HL-60 (cell line): ENCODE measurements around the gene LRFN2.

Experiments used
- DNase-seq, 2 experiments: peaks; one replicate each; pipeline ENCODE4 v3.0.0-alpha.2; 2010 to 2020; ENCODE audit warnings: low read depth in 1 of 2, low spot score in 1 of 2
- H3K27ac ChIP-seq: fragments of 250-450 bp; sonication (Bioruptor Pico); replicated peaks from 2 replicates; pipeline ENCODE4 v1.5.1; 2020; ENCODE audit warnings: mild to moderate bottlenecking, moderate library complexity
- H3K27me3 ChIP-seq: fragments of 250-450 bp; sonication (Bioruptor Pico); 2 replicates; pipeline ENCODE4 v1.5.1; 2021; ENCODE audit warnings: mild to moderate bottlenecking, moderate library complexity; ENCODE audit not compliant: insufficient read depth, poor library complexity, severe bottlenecking
- H3K4me3 ChIP-seq: replicated peaks from 2 replicates; pipeline ENCODE4 v1.5.1; 2011; ENCODE audit warnings: mild to moderate bottlenecking, control low read depth, low read length; ENCODE audit not compliant: insufficient read depth
- CTCF ChIP-seq: IDR thresholded peaks from one replicate; pipeline ENCODE4 v1.5.1; 2011; ENCODE audit warnings: low read length, control low read depth, inconsistent platforms; ENCODE audit not compliant: insufficient read depth
- GABPA ChIP-seq: IDR thresholded peaks from 2 replicates; pipeline ENCODE4 v1.6.1; 2012; ENCODE audit warnings: low read depth
- POLR2AphosphoS5 ChIP-seq: IDR thresholded peaks from 2 replicates; pipeline ENCODE4 v1.6.1; 2012; ENCODE audit warnings: low read depth
- REST ChIP-seq: IDR thresholded peaks from 2 replicates; pipeline ENCODE4 v1.6.1; 2012; ENCODE audit warnings: low read depth; ENCODE audit not compliant: insufficient replicate concordance
- SPI1 ChIP-seq: IDR thresholded peaks from 2 replicates; pipeline ENCODE4 v1.6.1; 2012; ENCODE audit warnings: low read depth, mild to moderate bottlenecking, borderline replicate concordance

Gene LRFN2

GRCh38 chr6:40537446-40537845, 49.7 kb downstream of the LRFN2 start:
- no peak for DNase-seq
- H3K27ac ChIP-seq, result no peak overlapping the region
- TF ChIP-seq GABPA (no peak), SPI1 (no peak), REST (no peak), POLR2AphosphoS5 (no peak), CTCF (no peak)
- no peaks in the 10 kb centered on the region for H3K27me3 ChIP-seq
- H3K4me3 ChIP-seq, result no peak overlapping the region

GRCh38 chr6:40536442-40536841, 50.7 kb downstream of the LRFN2 start:
- Histone ChIP-seq H3K27ac (no peak overlapping the region), H3K4me3 (no peak overlapping the region), H3K27me3 (no peaks in the 10 kb centered on the region)
- TF ChIP-seq GABPA, result no peak
- TF ChIP-seq SPI1, result no peak
- no peak for TF ChIP-seq CTCF
- no peak for TF ChIP-seq POLR2AphosphoS5
- no peak for TF ChIP-seq REST
- DNase-seq, result no peak

GRCh38 chr6:40535819-40536380, 51.3 kb downstream of the LRFN2 start:
- H3K27ac ChIP-seq, result no peak overlapping the region
- no peak overlapping the region for H3K4me3 ChIP-seq
- TF ChIP-seq POLR2AphosphoS5, result no peak
- no peak for TF ChIP-seq REST
- TF ChIP-seq GABPA, result no peak
- no peak for TF ChIP-seq CTCF
- DNase-seq, result no peak
- H3K27me3 ChIP-seq, result no peaks in the 10 kb centered on the region
